Adrenal gland (tissue), 12 donors: ENCODE results near the gene ZNF521. TPM values are rescaled to one million over a fixed set of nuclear protein-coding genes. Genes with fewer than 3 reads are reported as not detected.

ENCODE experiments used
- DNase-seq, 7 donors: peaks; one replicate each; pipeline ENCODE4 v3.0.0-alpha.2; 2019 to 2020
- H3K27ac ChIP-seq, 5 donors: fragments of 200-600 bp; sonication (generic) in 4 of 5; 1 replicate in 3 of 5; 2 replicates in 2 of 5; pipeline versions ENCODE4 v1.5.1 to v1.8.0; 2016 to 2020; ENCODE audit warnings: mild to moderate bottlenecking in 1 of 5
- H3K27me3 ChIP-seq: fragments of 200-600 bp; 2 replicates; pipeline ENCODE4 v1.8.0; 2021
- H3K36me3 ChIP-seq, 2 donors: fragments of 200-600 bp; replicated peaks in 1 of 2; 1 replicate in 1 of 2; 2 replicates in 1 of 2; pipeline versions ENCODE4 v1.5.1 to v1.8.0; 2018 to 2022
- H3K4me1 ChIP-seq, 2 donors: fragments of 200-600 bp; replicated peaks in 1 of 2; 1 replicate in 1 of 2; 2 replicates in 1 of 2; pipeline versions ENCODE4 v1.5.1 to v1.8.0; 2018 to 2021
- H3K4me3 ChIP-seq, 4 donors: fragments of 200-600 bp; sonication (generic) in 3 of 4; one replicate each; pipeline ENCODE4 v1.5.1; 2016 to 2018
- H3K9me3 ChIP-seq, 3 donors: fragments of 200-600 bp; sonication (generic) in 1 of 3; replicated peaks in 1 of 3; 1 replicate in 2 of 3; 2 replicates in 1 of 3; pipeline versions ENCODE4 v1.5.1 to v1.8.0; 2016 to 2021
- CTCF ChIP-seq, 6 experiments: fragments of 450-650 bp in 4 of 6; fragments of 200-600 bp in 2 of 6; sonication (generic) in 1 of 6; IDR thresholded peaks; 1 replicate in 5 of 6; 2 replicates in 1 of 6; pipeline versions ENCODE4 v1.5.1 to v1.8.0; 2016 to 2021; ENCODE audit warnings: antibody characterized with exemption in 6 of 6, mild to moderate bottlenecking in 2 of 6, moderate library complexity in 1 of 6
- POLR2A ChIP-seq, 2 donors: fragments of 450-650 bp; IDR thresholded peaks; one replicate each; pipeline ENCODE4 v1.6.1; 2017; ENCODE audit warnings: antibody characterized with exemption in 2 of 2, mild to moderate bottlenecking in 2 of 2, moderate library complexity in 1 of 2
- WGBS, 4 donors: extraction: QIAGEN DNeasy Blood & Tissue Kit in 2 of 4; methylation state at CpG; one replicate each; pipeline versions ENCODE4 v1.1.5 to v1.1.7; 2013 to 2017; 5-methylcytosine and 5-hydroxymethylcytosine counted together
- intact Hi-C, 2 donors: fragments of 100-400 bp; cut with DNase I; formaldehyde crosslinking; loops; one replicate each; pipeline versions ENCODE4 v1.14.1 to v1.15.0; 2022 to 2023
- polyA plus RNA-seq, 3 donors: library from polyadenylated mRNA; stranded (reverse); fragments of 200-250 nt in 2 of 3; fragments of 350-450 nt in 1 of 3; fragmentation: Illumina TruSeq in 1 of 3; extraction: RNeasy Lipid Tissue Mini Kit (QIAGEN cat#74804) in 1 of 3; gene quantifications; one replicate each; pipeline ENCODE4 v1.2.3, GENCODE V29; 2013 to 2014
- total RNA-seq, 9 donors: library from RNA; depleted of rRNA in 4 of 9; stranded (reverse); fragments of >200 nt in 4 of 9; fragments of 120-200 nt in 1 of 9; fragmentation: NEBNext Ultra II Directional in 1 of 9; extraction: Animal tissue kit (Norgen Biotek cat#: 25700) in 1 of 9; gene quantifications; one replicate each; pipeline versions ENCODE4 v1.1.0 to v1.2.4, GENCODE V29; 2013 to 2023
- donor health status: healthy with polysubstance abuse.
- donor health status: Bipolar disorder and iron deficiency.
- donor health status: DM: yes; HTN: yes; CAD: no.
- donor health status: DM: no; HTN: no; CAD: no.
- donor health status: DM: no; HTN: no; CAD: no.
- donor health status: DM: yes; HTN: yes; CAD: no.

ZNF521 gene
- total and polyA plus RNA-seq, 12 donors: 3.7 to 270 (median 43.0) TPM

- DNase-seq: no peak
- Histone ChIP-seq H3K27ac (no peak overlapping the region), H3K27me3 (no peaks in the 10 kb centered on the region), H3K4me3 (no peak overlapping the region), H3K9me3 (no peaks in the 10 kb centered on the region), H3K4me1 (peaks cover 12 to 14% of the 10 kb centered on the region in 2 donors), H3K36me3 (no peaks in the 10 kb centered on the region)
- 80 to 87% (median 86%) methylated on average over 2 of the region's 2 CpGs for WGBS, 4 donors
- intact Hi-C loops: no loop called here
- TF ChIP-seq CTCF (IDR thresholded peaks at IDR 0.05) (no peak), POLR2A (IDR thresholded peaks at IDR 0.05) (no peak)
Observed at GRCh38 chr18:25102662-25103061, 249.3 kb downstream of the ZNF521 start.

- H3K4me1 ChIP-seq: peaks cover 12 to 14% of the 10 kb centered on the region in 2 donors
- no peaks in the 10 kb centered on the region for H3K36me3 ChIP-seq
- TF ChIP-seq POLR2A (IDR thresholded peaks at IDR 0.05) (no peak), CTCF (IDR thresholded peaks at IDR 0.05) (no peak)
- H3K4me3 ChIP-seq: no peak overlapping the region
- intact Hi-C loops: no loop called here
- H3K27me3 ChIP-seq: no peaks in the 10 kb centered on the region
- DNase-seq: no peak
- H3K27ac ChIP-seq: no peak overlapping the region
- 37 to 42% (median 39%) methylated on average over 3 of the region's 3 CpGs for WGBS, 4 donors
- no peaks in the 10 kb centered on the region for H3K9me3 ChIP-seq
Observed at GRCh38 chr18:25100418-25100817, 251.5 kb downstream of the ZNF521 start.

GRCh38 chr18:25099895-25100294 is 252.1 kb downstream of the ZNF521 start:
- H3K4me3 ChIP-seq: no peak overlapping the region
- H3K36me3 ChIP-seq: no peaks in the 10 kb centered on the region
- H3K27ac ChIP-seq: no peak overlapping the region
- peak in 2 of 7 donors; percentile 20 to 32 for DNase-seq
- peaks cover 12 to 14% of the 10 kb centered on the region in 2 donors for H3K4me1 ChIP-seq
- H3K27me3 ChIP-seq: no peaks in the 10 kb centered on the region
- intact Hi-C loops: no loop called here
- H3K9me3 ChIP-seq: no peaks in the 10 kb centered on the region
- TF ChIP-seq POLR2A (IDR thresholded peaks at IDR 0.05): no peak
- no peak for TF ChIP-seq CTCF (IDR thresholded peaks at IDR 0.05)
- 23 to 53% (median 33%) methylated on average over 3 of the region's 3 CpGs for WGBS, 4 donors

- Histone ChIP-seq H3K9me3 (no peaks in the 10 kb centered on the region), H3K36me3 (no peaks in the 10 kb centered on the region), H3K27ac (peak overlapping the region in 1 of 5 donors; percentile 49), H3K4me1 (peaks cover 12 to 14% of the 10 kb centered on the region in 2 donors), H3K4me3 (no peak overlapping the region), H3K27me3 (no peaks in the 10 kb centered on the region)
- 61 to 80% (median 71%) methylated on average over 3 of the region's 3 CpGs for WGBS, 4 donors
- intact Hi-C loops: no loop called here
- TF ChIP-seq POLR2A (IDR thresholded peaks at IDR 0.05): no peak
- no peak for TF ChIP-seq CTCF (IDR thresholded peaks at IDR 0.05)
- peak in 1 of 7 donors; percentile 9 for DNase-seq
Observed at GRCh38 chr18:25097569-25098056, 254.4 kb downstream of the ZNF521 start.
